ENCODE results near the gene RALGAPA2.

GRCh38 chr20:20391766-20392165, 320.7 kb downstream of the RALGAPA2 start:
- TF ChIP-seq REST (IDR thresholded peaks at IDR 0.05; ENCODE audit: low read depth, low read length) (no peak), CTCF (IDR thresholded peaks at IDR 0.05) (no peak), EP300 (IDR thresholded peaks at IDR 0.05; ENCODE audit: borderline replicate concordance in 1 of 2, low read depth in 1 of 2, low read length in 1 of 2) (no peak), TCF12 (IDR thresholded peaks at IDR 0.05) (no peak), FOXJ3 (CRISPR knock-in tag; IDR thresholded peaks at IDR 0.05) (no peak), FOXM1 (IDR thresholded peaks at IDR 0.05; ENCODE audit: low read depth) (no peak), MAX (IDR thresholded peaks at IDR 0.05; ENCODE audit: low read depth) (no peak), RAD21 (IDR thresholded peaks at IDR 0.05; ENCODE audit: low read length) (no peak), GATA2 (CRISPR knock-in tag; IDR thresholded peaks at IDR 0.05) (no peak)
